K562 (cell line): ENCODE results near the gene EYA3. TPM values are rescaled to one million over a fixed set of nuclear protein-coding genes. Genes with fewer than 3 reads are reported as not detected.
A peak's percentile ranks its signal among the peaks of the same experiment; 100 is the strongest.

ENCODE experiments used
- ATAC-seq: fragments of 200-7000 bp; cut with Tn5 transposase; 3 replicates; pipeline ENCODE4 v1.9.1; 2020; ENCODE audit warnings: moderate library complexity
- BruUV-seq: library from RNA; stranded (reverse); fragments of 400-500 nt; replicated peaks from 2 replicates; lab custom pipeline; 2021; lab: Mats Ljungman, UMichigan
- CTCF ChIA-PET: fragments of 300-600 bp; formaldehyde crosslinking; extraction: SDS; loops from one replicate; lab custom pipeline; 2021; ENCODE audit warnings: low intra/inter-chr PET ratio; lab: Yijun Ruan, JAX
- POLR2A ChIA-PET: fragments of 300-600, 350-650 bp; sonication (Branson Sonifier 250); formaldehyde crosslinking; extraction: SDS; loops from one replicate; lab custom pipeline; 2021; ENCODE audit warnings: antibody characterized with exemption, inconsistent platforms; lab: Yijun Ruan, JAX
- DNase-seq, 4 experiments: peaks; one replicate each; pipeline versions ENCODE4 v3.0.0 to v3.0.0-alpha.2; 2011 to 2018; ENCODE audit warnings: low spot score in 3 of 4, mixed read lengths in 3 of 4; ENCODE audit errors: extremely low read depth in 1 of 4
- FAIRE-seq: peaks from 2 replicates; lab custom pipeline; 2011; peaks lifted over from hg19 to GRCh38; lab: Jason Lieb, UNC
- H2AFZ ChIP-seq: 2 replicates; pipeline ENCODE4 v1.6.0; 2011; ENCODE audit warnings: low read depth, low read length, control low read depth, inconsistent platforms
- H3K27ac ChIP-seq: fragments of 200-600 bp; 3 replicates; pipeline ENCODE4 v1.8.0; 2011; ENCODE audit warnings: low read depth, mild to moderate bottlenecking, control low read depth, inconsistent platforms, low read length, moderate library complexity, mixed read lengths; ENCODE audit errors: extremely low read depth
- H3K27me3 ChIP-seq, 2 experiments: fragments of 300-600 bp in 1 of 2; 2 replicates in 1 of 2; 3 replicates in 1 of 2; pipeline versions ENCODE4 v1.6.0 to v1.8.0; 2011; ENCODE audit warnings: inconsistent platforms in 2 of 2, low read length in 2 of 2, mild to moderate bottlenecking in 1 of 2, mixed read lengths in 1 of 2, moderate library complexity in 1 of 2; ENCODE audit not compliant: control insufficient read depth in 2 of 2, insufficient read depth in 2 of 2
- H3K36me3 ChIP-seq: fragments of 300-600 bp; 3 replicates; pipeline ENCODE4 v1.8.0; 2011; ENCODE audit warnings: mild to moderate bottlenecking, low read length, inconsistent platforms; ENCODE audit not compliant: control insufficient read depth, insufficient read depth
- H3K4me1 ChIP-seq, 2 experiments: fragments of 200-600 bp in 1 of 2; replicated peaks in 1 of 2; 2 replicates in 1 of 2; 3 replicates in 1 of 2; pipeline versions ENCODE4 v1.5.1 to v1.8.0; 2011; ENCODE audit warnings: inconsistent platforms in 2 of 2, low read length in 2 of 2, mild to moderate bottlenecking in 1 of 2, mixed read lengths in 1 of 2, moderate library complexity in 1 of 2; ENCODE audit not compliant: control insufficient read depth in 2 of 2, insufficient read depth in 2 of 2
- H3K4me2 ChIP-seq: 2 replicates; pipeline ENCODE4 v1.6.1; 2011; ENCODE audit warnings: low read length, control low read depth, inconsistent platforms, mixed read lengths; ENCODE audit not compliant: insufficient read depth
- H3K4me3 ChIP-seq: fragments of 200-600 bp; sonication (generic), shearing (Covaris generic); 2 replicates; pipeline ENCODE4 v1.5.1; 2016; ENCODE audit warnings: control low read depth, inconsistent platforms
- H3K79me2 ChIP-seq: fragments of 200-600 bp; 3 replicates; pipeline ENCODE4 v1.8.0; 2011; ENCODE audit warnings: low read length, inconsistent platforms; ENCODE audit not compliant: control insufficient read depth, insufficient read depth
- H3K9ac ChIP-seq, 2 experiments: 2 replicates each; pipeline versions ENCODE4 v1.6.0 to v1.6.1; 2011; ENCODE audit warnings: low read depth in 2 of 2, low read length in 2 of 2, control low read depth in 1 of 2, inconsistent platforms in 1 of 2, mild to moderate bottlenecking in 1 of 2, mixed read lengths in 1 of 2; ENCODE audit not compliant: insufficient read depth in 1 of 2
- H3K9me1 ChIP-seq: one replicate; pipeline ENCODE4 v1.6.0; 2011; ENCODE audit warnings: inconsistent platforms, mild to moderate bottlenecking, low read length, moderate library complexity; ENCODE audit not compliant: control insufficient read depth, insufficient read depth
- H3K9me3 ChIP-seq: replicated peaks from 2 replicates; pipeline ENCODE4 v1.5.1; 2011; ENCODE audit warnings: low read depth, low read length, inconsistent platforms; ENCODE audit not compliant: control insufficient read depth, insufficient read depth
- H4K20me1 ChIP-seq: replicated peaks from 2 replicates; pipeline ENCODE4 v1.6.1; 2011; ENCODE audit warnings: low read length, inconsistent platforms, mixed read lengths; ENCODE audit not compliant: control insufficient read depth, insufficient read depth
- CBX3 ChIP-seq, 2 experiments: IDR thresholded peaks; 1 replicate in 1 of 2; 2 replicates in 1 of 2; pipeline ENCODE4 v1.6.1; 2012; ENCODE audit warnings: inconsistent platforms in 2 of 2, low read length in 2 of 2, borderline replicate concordance in 1 of 2, control low read depth in 1 of 2
- CBX8 ChIP-seq: fragments of 200-600 bp; sonication (generic); IDR thresholded peaks from 2 replicates; pipeline ENCODE4 v1.6.1; 2012; ENCODE audit warnings: borderline replicate concordance, mixed run types, low read depth, mild to moderate bottlenecking, moderate library complexity, mixed read lengths, low read length, control low read depth, inconsistent platforms; ENCODE audit not compliant: poor library complexity, severe bottlenecking; ENCODE audit errors: extremely low read depth
- E2F1 ChIP-seq: sonication (generic); formaldehyde crosslinking; IDR thresholded peaks from 2 replicates; pipeline ENCODE4 v1.8.1; 2023; ENCODE audit warnings: mild to moderate bottlenecking, missing genetic modification reagents, moderate library complexity
- ESRRA ChIP-seq: fragments of 450-650 bp; IDR thresholded peaks from 2 replicates; pipeline ENCODE4 v1.6.1; 2014; ENCODE audit warnings: low read depth, mild to moderate bottlenecking, moderate library complexity, borderline replicate concordance
- GABPB1 ChIP-seq: sonication (generic); formaldehyde crosslinking; IDR thresholded peaks from 2 replicates; pipeline ENCODE4 v1.8.0; 2022; ENCODE audit warnings: mild to moderate bottlenecking, missing genetic modification reagents
- HNRNPUL1 ChIP-seq: fragments of 200-400 bp; formaldehyde crosslinking; IDR thresholded peaks from 2 replicates; pipeline ENCODE4 v1.6.1; 2017; ENCODE audit warnings: low read length
- NCOA2 ChIP-seq, 2 experiments: fragments of 450-650 bp; IDR thresholded peaks; 2 replicates each; pipeline ENCODE4 v1.6.1; 2018; ENCODE audit warnings: mild to moderate bottlenecking in 2 of 2, moderate library complexity in 1 of 2; ENCODE audit not compliant: partially characterized antibody in 2 of 2
- POLR2B ChIP-seq: fragments of 450-650 bp; IDR thresholded peaks from 2 replicates; pipeline ENCODE4 v1.6.1; 2018; ENCODE audit warnings: low read depth; ENCODE audit not compliant: partially characterized antibody
- RUNX1 ChIP-seq: sonication (generic); IDR thresholded peaks from 2 replicates; pipeline ENCODE4 v1.6.1; 2016; ENCODE audit warnings: antibody characterized with exemption, low read depth
- SOX6 ChIP-seq: fragments of 450-650 bp; IDR thresholded peaks from 2 replicates; pipeline ENCODE4 v1.6.1; 2014; ENCODE audit warnings: mild to moderate bottlenecking
- SPI1 ChIP-seq: IDR thresholded peaks from 2 replicates; pipeline ENCODE4 v1.6.1; 2011; ENCODE audit warnings: low read depth, low read length, control low read depth, borderline replicate concordance
- SRSF1 ChIP-seq: fragments of 200-400 bp; formaldehyde crosslinking; IDR thresholded peaks from 2 replicates; pipeline ENCODE4 v1.6.1; 2017; ENCODE audit warnings: mild to moderate bottlenecking, low read depth, low read length, moderate library complexity
- SRSF9 ChIP-seq: fragments of 200-400 bp; formaldehyde crosslinking; IDR thresholded peaks from 2 replicates; pipeline ENCODE4 v1.6.1; 2017; ENCODE audit warnings: low read depth, low read length, borderline replicate concordance
- ZNF384 ChIP-seq: IDR thresholded peaks from 2 replicates; pipeline ENCODE4 v1.6.1; 2012; ENCODE audit warnings: low read depth, low read length, improper control_type of control experiment
- ZNF696 ChIP-seq: fragments of 250-450 bp; sonication (Bioruptor Pico); conservative IDR thresholded peaks from 2 replicates; pipeline ENCODE4 v1.4.0; 2020; ENCODE audit warnings: mild to moderate bottlenecking, moderate library complexity
- WGBS: fragments of 100-300 bp; shearing (Covaris generic); methylation state at CpG from one replicate; pipeline ENCODE4 v1.1.6; 2016; ENCODE audit warnings: low coverage, mixed read lengths; ENCODE audit not compliant: insufficient coverage; ENCODE audit errors: missing lambda C conversion rate; 5-methylcytosine and 5-hydroxymethylcytosine counted together
- in situ Hi-C: fragments of 300-500 bp; cut with MboI; formaldehyde crosslinking; loops from 4 replicates; pipeline ENCODE4 v1.15.0; 2018; ENCODE audit warnings: inconsistent platforms, mixed read lengths
- intact Hi-C: fragments of 100-400 bp; cut with micrococcal nuclease; formaldehyde crosslinking; loops from 2 replicates; pipeline ENCODE4 v1.14.2; 2022
- polyA plus RNA-seq, 8 experiments: library from polyadenylated mRNA; depleted of rRNA in 4 of 8; stranded (reverse) in 5 of 8; unstranded in 3 of 8; fragments of >200 nt; fragmentation: Nextera tagmentation in 2 of 8; fragmentation: Illumina TruSeq in 1 of 8; extraction: Ambion mirVana in 2 of 8; extraction: Trizol in 1 of 8; gene quantifications; 2 replicates each; pipeline versions ENCODE4 v1.2.1 to v1.2.3, GENCODE V29; 2011 to 2014; ENCODE audit warnings: inconsistent platforms in 1 of 8, missing spikeins in 1 of 8
- total RNA-seq, 7 experiments: library from RNA; depleted of rRNA in 6 of 7; stranded (reverse); fragments of >200 nt in 6 of 7; fragmentation: Illumina TruSeq in 2 of 7; extraction: Trizol in 2 of 7; gene quantifications; 2 replicates each; pipeline versions ENCODE4 v1.2.1 to v1.2.3, GENCODE V29; 2011 to 2021; ENCODE audit warnings: low replicate concordance in 1 of 7

EYA3 gene
- total and polyA plus RNA-seq, 9 of the 15 experiments (the other 6 are each of a cell fraction or from before 2014, with no cell fraction given) = 21.7 to 64.0 (median 43.6) TPM

- TF ChIP-seq SPI1 (peak; percentile 29; the same call in 1 of the 2 replicates), GABPB1 (CRISPR knock-in tag) (no peak), POLR2B (no peak)
- H3K4me3 ChIP-seq = no peak overlapping the region
- DNase-seq (no peak), ATAC-seq (no peak), FAIRE-seq (no peak)
- ChIA-PET POLR2A (interaction anchor here (0.6 to 1.7 kb wide), 3 partner anchors 8 to 1022 kb away, joined by 3 to 5 read pairs (median 4); no protein-coding TSS in a partner anchor), CTCF (no interaction called here)
- no TSS peak for BruUV-seq
- in situ Hi-C loops (no loop called here), intact Hi-C loops (no loop called here)
- H3K79me2 ChIP-seq = no peaks in the 10 kb centered on the region
- H3K9ac ChIP-seq = no peak overlapping the region; a peak in 1 of 4 replicates
- H2AFZ ChIP-seq = no peak overlapping the region
- no peak overlapping the region for H3K4me2 ChIP-seq
- H3K36me3 ChIP-seq = no peaks in the 10 kb centered on the region
- H3K4me1 ChIP-seq = peaks cover 9 to 25% of the 10 kb centered on the region in 2 experiments
- H3K9me1 ChIP-seq = no peaks in the 10 kb centered on the region
- peaks cover 2 to 13% of the 10 kb centered on the region in 2 experiments; a peak in 2 of 5 replicates for H3K27me3 ChIP-seq
- H3K9me3 ChIP-seq = no peaks in the 10 kb centered on the region
- H3K27ac ChIP-seq = no peak overlapping the region
- WGBS = 24% methylated on average over 6 of the region's 6 CpGs
- H4K20me1 ChIP-seq = no peaks in the 10 kb centered on the region; the same call in 1 of the 2 replicates
Observed at GRCh38 chr1:27956761-27957160, 131.6 kb downstream of the EYA3 start.

GRCh38 chr1:27955076-27955475 lies 133.3 kb downstream of the EYA3 start:
- H3K79me2 ChIP-seq = no peaks in the 10 kb centered on the region
- no peaks in the 10 kb centered on the region for H3K9me3 ChIP-seq
- ChIA-PET CTCF (interaction anchor here (0.6 kb wide), 1 partner anchor 15 kb away, joined by 4 read pairs; no protein-coding TSS in a partner anchor), POLR2A (interaction anchor here (0.8 to 1.5 kb wide), 5 partner anchors 9 to 19 kb away, joined by 3 to 6 read pairs (median 3); no protein-coding TSS in a partner anchor)
- peaks cover 10 to 19% of the 10 kb centered on the region in 2 experiments for H3K4me1 ChIP-seq
- H3K27me3 ChIP-seq = peaks cover 2 to 13% of the 10 kb centered on the region in 2 experiments; a peak in 2 of 5 replicates
- ATAC-seq = no peak
- FAIRE-seq = no peak
- intact Hi-C loops = no loop called here
- no TSS peak for BruUV-seq
- H3K9ac ChIP-seq = no peak overlapping the region; a peak in 1 of 4 replicates
- no peak overlapping the region for H2AFZ ChIP-seq
- H3K36me3 ChIP-seq = no peaks in the 10 kb centered on the region
- no peak overlapping the region for H3K27ac ChIP-seq
- no peaks in the 10 kb centered on the region; the same call in 1 of the 2 replicates for H4K20me1 ChIP-seq
- TF ChIP-seq ESRRA (no peak), CBX8 (no peak), NCOA2 (IDR thresholded peaks at IDR 0.05; ENCODE audit: partially characterized antibody in 2 of 2) (no peak), ZNF696 (CRISPR knock-in tag) (no peak), CBX3 (IDR thresholded peaks at IDR 0.05; ENCODE audit: borderline replicate concordance in 1 of 2, low read length in 2 of 2) (no peak), E2F1 (CRISPR knock-in tag) (no peak), SRSF9 (no peak), SOX6 (no peak), SRSF1 (no peak), RUNX1 (no peak), ZNF384 (no peak), HNRNPUL1 (no peak)
- no peak overlapping the region for H3K4me3 ChIP-seq
- H3K4me2 ChIP-seq = no peak overlapping the region
- 19% methylated on average over 6 of the region's 6 CpGs for WGBS
- DNase-seq = no peak
- no peaks in the 10 kb centered on the region for H3K9me1 ChIP-seq
- in situ Hi-C loops = no loop called here
